ENCODE measurements around the gene CCDC158.

Gene CCDC158

GRCh38 chr4:76447393-76447851 is 26.5 kb upstream of the CCDC158 start:
- DNase-seq (ENCODE audit: low spot score): no peak
- TF ChIP-seq, protein P1, sequence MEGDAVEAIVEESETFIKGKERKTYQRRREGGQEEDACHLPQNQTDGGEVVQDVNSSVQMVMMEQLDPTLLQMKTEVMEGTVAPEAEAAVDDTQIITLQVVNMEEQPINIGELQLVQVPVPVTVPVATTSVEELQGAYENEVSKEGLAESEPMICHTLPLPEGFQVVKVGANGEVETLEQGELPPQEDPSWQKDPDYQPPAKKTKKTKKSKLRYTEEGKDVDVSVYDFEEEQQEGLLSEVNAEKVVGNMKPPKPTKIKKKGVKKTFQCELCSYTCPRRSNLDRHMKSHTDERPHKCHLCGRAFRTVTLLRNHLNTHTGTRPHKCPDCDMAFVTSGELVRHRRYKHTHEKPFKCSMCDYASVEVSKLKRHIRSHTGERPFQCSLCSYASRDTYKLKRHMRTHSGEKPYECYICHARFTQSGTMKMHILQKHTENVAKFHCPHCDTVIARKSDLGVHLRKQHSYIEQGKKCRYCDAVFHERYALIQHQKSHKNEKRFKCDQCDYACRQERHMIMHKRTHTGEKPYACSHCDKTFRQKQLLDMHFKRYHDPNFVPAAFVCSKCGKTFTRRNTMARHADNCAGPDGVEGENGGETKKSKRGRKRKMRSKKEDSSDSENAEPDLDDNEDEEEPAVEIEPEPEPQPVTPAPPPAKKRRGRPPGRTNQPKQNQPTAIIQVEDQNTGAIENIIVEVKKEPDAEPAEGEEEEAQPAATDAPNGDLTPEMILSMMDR (conservative IDR thresholded peaks at IDR 0.05; ENCODE audit: low read depth): no peak
- ChIA-PET POLR2A (ENCODE audit: low non-redundant PET) (no interaction called here), CTCF (interaction anchor here (1.0 kb wide), 1 partner anchor 12 kb away, joined by 3 read pairs; no protein-coding TSS in a partner anchor)
- H3K27ac ChIP-seq: no peak overlapping the region

GRCh38 chr4:76445911-76446310 is 25.0 kb upstream of the CCDC158 start:
- no peak for DNase-seq (ENCODE audit: low spot score)
- POLR2A ChIA-PET (ENCODE audit: low non-redundant PET): interaction anchor here (0.7 kb wide), 1 partner anchor 39 kb away, joined by 5 read pairs; no protein-coding TSS in a partner anchor
- CTCF ChIA-PET: no interaction called here
- TF ChIP-seq, protein P1 (conservative IDR thresholded peaks at IDR 0.05; ENCODE audit: low read depth): no peak
- no peak overlapping the region for H3K27ac ChIP-seq

DNA sequence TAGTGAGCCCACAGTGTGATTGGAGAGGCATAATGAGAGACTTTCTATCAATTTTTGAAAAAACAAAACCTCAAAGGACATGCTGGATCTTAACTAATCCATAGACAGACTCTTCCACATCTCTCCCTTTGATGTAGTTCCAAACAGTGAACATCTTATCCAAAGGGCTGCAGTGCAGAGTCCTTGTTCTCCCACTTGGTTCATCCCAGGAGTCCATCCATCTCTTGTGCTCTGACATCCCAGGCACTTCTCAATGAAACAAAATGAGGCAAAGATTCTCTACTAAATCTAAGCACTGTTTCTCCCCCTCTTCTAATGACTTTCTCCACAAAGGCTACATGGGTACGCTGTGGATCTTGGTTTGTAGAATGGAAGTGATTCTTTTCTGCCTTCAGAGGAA is 22.4 kb upstream of the CCDC158 start:
- no peak for DNase-seq (ENCODE audit: low spot score)
- no peak overlapping the region for H3K27ac ChIP-seq
- TF ChIP-seq, protein P1 (conservative IDR thresholded peaks at IDR 0.05; ENCODE audit: low read depth): no peak
- ChIA-PET POLR2A (ENCODE audit: low non-redundant PET) (no interaction called here), CTCF (no interaction called here)

- TF ChIP-seq, protein P1 (conservative IDR thresholded peaks at IDR 0.05; ENCODE audit: low read depth): no peak
- H3K27ac ChIP-seq: no peak overlapping the region
- ChIA-PET POLR2A (ENCODE audit: low non-redundant PET) (no interaction called here), CTCF (interaction anchor here (0.5 kb wide), 1 partner anchor 14 kb away, joined by 3 read pairs; no protein-coding TSS in a partner anchor)
- no peak for DNase-seq (ENCODE audit: low spot score)
Observed at GRCh38 chr4:76442807-76443206, 21.9 kb upstream of the CCDC158 start.

DNA sequence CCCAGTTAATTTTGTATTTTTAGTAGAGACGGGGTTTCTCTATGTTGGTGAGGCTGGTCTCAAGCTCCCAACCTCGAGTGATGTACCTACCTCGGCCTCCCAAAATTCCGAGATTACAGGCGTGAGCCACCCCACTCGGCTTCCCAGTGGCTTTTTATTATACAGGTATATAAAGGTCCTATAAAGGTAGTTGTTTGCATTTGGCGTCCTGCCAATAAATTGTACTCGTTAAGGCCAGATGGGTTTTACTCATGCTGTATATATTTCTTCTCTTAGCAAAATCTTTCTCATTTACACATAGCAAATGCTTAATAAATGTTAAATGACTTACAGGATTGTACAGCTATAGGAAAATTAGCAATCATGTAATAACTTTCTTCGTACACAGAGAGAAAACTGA is 20.9 kb upstream of the CCDC158 start:
- TF ChIP-seq, protein P1 (conservative IDR thresholded peaks at IDR 0.05; ENCODE audit: low read depth): no peak
- POLR2A ChIA-PET (ENCODE audit: low non-redundant PET): no interaction called here
- CTCF ChIA-PET: no interaction called here

GRCh38 chr4:76439491-76439890 is 18.6 kb upstream of the CCDC158 start:
- H3K27ac ChIP-seq: no peak overlapping the region
- ChIA-PET POLR2A (ENCODE audit: low non-redundant PET) (no interaction called here), CTCF (interaction anchor here (1.7 kb wide), 1 partner anchor 8 kb away, joined by 4 read pairs; no protein-coding TSS in a partner anchor)
- TF ChIP-seq, protein P1 (conservative IDR thresholded peaks at IDR 0.05; ENCODE audit: low read depth): no peak
- DNase-seq (ENCODE audit: low spot score): no peak

More for the DNA sequence above, 20.9 kb upstream of the CCDC158 start:
- no peak for DNase-seq (ENCODE audit: low spot score)
- H3K27ac ChIP-seq: no peak overlapping the region

Measured in RWPE1 (cell line).